Activated T-cell treated with anti-CD3 and anti-CD28 coated beads, Interleukin-2, amount 50 U/mL, for 4 hours (primary cell): ENCODE data around the gene CMC4. TPM values are rescaled to one million over a fixed set of nuclear protein-coding genes. Genes with fewer than 3 reads are reported as not detected.
A peak's percentile ranks its signal among the peaks of the same experiment; 100 is the strongest.

Source experiments
- ATAC-seq, 2 donors: fragments of 200-7000 bp; cut with Tn5 transposase; one replicate each; pipeline ENCODE4 v1.10.0; 2021
- DNase-seq: peaks from one replicate; pipeline ENCODE4 v3.0.0-alpha.2; 2020
- H3K27me3 Mint-ChIP-seq: one replicate; pipeline ENCODE4 v1.8.0; 2021; ENCODE audit warnings: low read depth, mixed read lengths
- H3K36me3 Mint-ChIP-seq: one replicate; pipeline ENCODE4 v1.8.0; 2022; ENCODE audit warnings: mixed read lengths; ENCODE audit not compliant: insufficient read depth
- H3K4me1 Mint-ChIP-seq: one replicate; pipeline ENCODE4 v1.8.0; 2021; ENCODE audit warnings: low read depth, mixed read lengths
- H3K4me3 Mint-ChIP-seq: one replicate; pipeline ENCODE4 v1.8.0; 2021; ENCODE audit warnings: mild to moderate bottlenecking, moderate library complexity, mixed read lengths
- H3K9me3 Mint-ChIP-seq: one replicate; pipeline ENCODE4 v1.8.0; 2021; ENCODE audit warnings: mixed read lengths
- total RNA-seq, 3 donors: library from RNA; stranded (reverse); gene quantifications; one replicate each; pipeline ENCODE4 v1.2.1, GENCODE V29; 2021

CMC4 gene, protein sequence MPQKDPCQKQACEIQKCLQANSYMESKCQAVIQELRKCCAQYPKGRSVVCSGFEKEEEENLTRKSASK
- 1 to 10 TPM; 1.1 to 2.7 (median 1.6) TPM for total RNA-seq

DNA sequence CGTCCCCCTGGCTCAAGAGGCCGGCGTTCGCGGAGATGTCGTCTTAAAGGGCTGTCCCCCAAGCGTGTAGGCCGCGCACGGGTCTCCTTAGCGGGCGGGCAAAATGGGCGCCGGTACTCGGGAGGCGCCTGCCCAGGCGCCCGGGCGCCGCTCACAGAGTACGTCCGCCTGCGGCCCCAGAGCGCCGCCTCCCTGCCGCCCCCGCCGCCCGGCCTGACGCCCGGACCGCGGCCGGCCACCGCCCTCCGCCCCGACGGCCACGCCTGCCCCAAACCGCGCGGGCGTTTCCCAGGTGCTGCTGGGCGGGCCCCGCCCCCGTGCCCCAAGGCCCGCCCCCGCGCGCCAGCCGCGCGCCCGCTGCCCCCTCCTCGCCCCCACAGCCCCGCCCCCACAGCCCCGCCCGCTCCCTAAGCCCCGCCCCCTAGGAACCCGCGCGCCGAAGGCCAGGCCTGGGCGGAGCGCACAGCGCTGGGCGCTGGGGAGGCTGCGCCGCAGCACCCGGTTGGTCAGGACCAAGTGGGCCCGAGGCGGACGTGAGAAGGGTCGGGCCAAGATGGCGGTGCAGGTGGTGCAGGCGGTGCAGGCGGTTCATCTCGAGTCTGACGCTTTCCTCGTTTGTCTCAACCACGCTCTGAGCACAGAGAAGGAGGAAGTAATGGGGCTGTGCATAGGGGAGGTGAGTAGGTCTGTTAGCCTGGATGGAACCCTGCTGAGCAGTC is at the start of gene CMC4, which contains the start of the genes BRCC3 and MTCP1:
CMC4 (minus strand) TSS at position 162 of the 719 bp plus-strand sequence. CDS start 7,113 bp downstream, outside the sequence.
BRCC3 (plus strand) TSS at position 534 of the 719 bp plus-strand sequence; CDS start at position 554, 20 bp downstream.
MTCP1 (minus strand) TSS at position 162 of the 719 bp plus-strand sequence. CDS start 5,126 bp downstream, outside the sequence.
- Mint-ChIP-seq H3K27me3 (no peaks in the 10 kb centered on the region), H3K4me3 (peak within 1 kb of the TSS; percentile 92), H3K36me3 (peaks cover 20% of the 10 kb centered on the region), H3K4me1 (peaks cover 50% of the 10 kb centered on the region), H3K9me3 (no peaks in the 10 kb centered on the region)
- peak; percentile 63 for DNase-seq
- peak; percentile 95 to 97 for ATAC-seq

DNA sequence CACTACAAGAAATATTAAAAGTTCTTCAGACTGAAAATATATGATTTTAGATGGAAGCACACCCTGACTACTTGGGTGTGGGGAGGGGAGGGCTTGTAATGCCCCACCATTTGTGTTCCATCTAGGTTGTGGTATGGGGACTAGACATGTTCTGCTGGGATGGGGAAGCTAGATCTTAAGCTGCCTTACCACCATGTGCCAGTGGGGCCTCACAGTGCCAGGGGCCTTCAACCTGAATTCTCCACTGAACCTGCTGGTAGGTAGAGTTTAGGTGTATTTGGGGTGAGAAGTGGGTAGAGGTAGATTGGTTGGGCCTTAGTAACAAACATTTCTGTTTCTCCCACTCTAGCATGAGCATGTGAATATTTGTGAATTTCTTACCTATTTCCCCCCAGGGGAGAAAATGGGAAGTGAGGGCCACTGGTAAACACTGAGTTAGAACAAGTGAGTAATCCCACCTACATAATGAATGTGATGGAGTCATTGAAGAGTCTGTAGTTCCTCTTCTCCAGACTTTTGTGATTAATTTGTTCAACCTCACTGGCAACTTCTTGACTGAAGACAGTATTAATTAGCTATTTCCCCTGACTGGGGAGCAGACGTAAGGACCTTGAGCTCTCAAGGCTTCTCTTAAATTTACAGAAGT is 44.4 kb upstream of the CMC4 start:
- no peaks in the 10 kb centered on the region for H3K27me3 Mint-ChIP-seq
- no peak overlapping the region for H3K4me3 Mint-ChIP-seq
- H3K9me3 Mint-ChIP-seq, result no peaks in the 10 kb centered on the region
- DNase-seq, result no peak
- H3K36me3 Mint-ChIP-seq, result peaks cover 32% of the 10 kb centered on the region
- no peak for ATAC-seq
- H3K4me1 Mint-ChIP-seq, result no peaks in the 10 kb centered on the region

DNA sequence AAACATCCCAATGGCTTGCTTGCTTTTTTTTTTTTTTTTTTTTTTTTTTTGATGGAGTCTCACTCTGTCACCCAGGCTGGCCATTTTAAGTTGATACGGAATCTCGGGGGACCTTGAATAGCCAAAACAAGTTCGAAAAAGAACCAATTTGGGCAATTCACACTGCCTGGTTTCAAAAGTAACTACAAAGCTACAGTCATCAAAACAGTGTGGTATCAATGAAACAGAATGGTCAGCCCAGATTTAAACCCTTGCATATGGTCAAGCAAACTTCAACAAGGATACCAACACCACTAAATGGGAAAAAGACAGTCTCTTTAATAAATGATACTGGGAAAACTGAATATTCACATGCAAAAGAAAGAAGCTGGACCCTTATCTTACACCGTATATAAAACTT is 42.2 kb upstream of the CMC4 start:
- H3K4me3 Mint-ChIP-seq, result no peak overlapping the region
- H3K9me3 Mint-ChIP-seq, result no peaks in the 10 kb centered on the region
- H3K27me3 Mint-ChIP-seq, result no peaks in the 10 kb centered on the region
- H3K36me3 Mint-ChIP-seq, result peaks cover 28% of the 10 kb centered on the region
- no peak for DNase-seq
- H3K4me1 Mint-ChIP-seq, result peaks cover 5% of the 10 kb centered on the region
- no peak for ATAC-seq

DNA sequence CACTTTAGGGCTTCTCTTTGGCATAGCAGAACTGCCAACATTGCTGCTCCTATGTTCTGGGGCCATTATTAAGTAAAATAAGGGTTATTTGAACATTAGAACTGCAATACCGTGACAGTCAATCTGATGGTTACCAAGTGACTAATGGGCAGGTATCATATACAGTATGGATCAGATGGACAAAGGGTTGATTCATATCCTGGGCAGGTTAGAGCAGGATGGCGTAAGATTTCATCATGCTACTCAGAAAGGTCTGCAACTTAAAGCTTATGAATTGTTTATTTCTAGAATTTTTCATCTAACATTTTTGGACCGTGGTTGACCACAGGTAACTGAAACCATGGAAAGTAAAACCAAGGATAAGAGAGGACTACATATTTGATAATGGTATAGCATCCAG is 41.2 kb upstream of the CMC4 start:
- no peak for DNase-seq
- no peaks in the 10 kb centered on the region for H3K27me3 Mint-ChIP-seq
- H3K4me1 Mint-ChIP-seq, result peaks cover 7% of the 10 kb centered on the region
- peaks cover 34% of the 10 kb centered on the region for H3K36me3 Mint-ChIP-seq
- ATAC-seq, result no peak
- no peaks in the 10 kb centered on the region for H3K9me3 Mint-ChIP-seq
- H3K4me3 Mint-ChIP-seq, result no peak overlapping the region

DNA sequence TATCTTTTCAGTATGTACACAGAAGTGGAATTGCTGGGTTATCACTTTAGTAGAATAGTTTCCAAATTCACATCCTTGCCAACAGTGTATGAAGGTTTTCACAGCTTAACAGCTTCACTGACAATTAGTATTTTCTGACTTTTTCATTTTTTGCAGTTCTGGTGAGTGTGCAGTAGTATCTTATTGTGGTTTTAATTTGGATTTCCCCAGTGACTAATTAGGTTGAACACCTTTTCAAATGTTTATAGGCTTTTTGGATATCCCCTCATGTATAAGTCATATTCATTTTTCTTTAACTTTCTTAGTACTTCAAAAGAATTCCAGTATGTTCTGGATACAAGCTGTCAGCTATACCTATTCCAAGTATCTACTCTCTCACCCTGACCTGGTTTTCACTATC is 37.5 kb upstream of the CMC4 start:
- Mint-ChIP-seq H3K9me3 (no peaks in the 10 kb centered on the region), H3K27me3 (no peaks in the 10 kb centered on the region), H3K4me3 (no peak overlapping the region), H3K4me1 (peaks cover 7% of the 10 kb centered on the region), H3K36me3 (peaks cover 26% of the 10 kb centered on the region)
- DNase-seq, result no peak
- peak; percentile 80 to 96 for ATAC-seq

DNA sequence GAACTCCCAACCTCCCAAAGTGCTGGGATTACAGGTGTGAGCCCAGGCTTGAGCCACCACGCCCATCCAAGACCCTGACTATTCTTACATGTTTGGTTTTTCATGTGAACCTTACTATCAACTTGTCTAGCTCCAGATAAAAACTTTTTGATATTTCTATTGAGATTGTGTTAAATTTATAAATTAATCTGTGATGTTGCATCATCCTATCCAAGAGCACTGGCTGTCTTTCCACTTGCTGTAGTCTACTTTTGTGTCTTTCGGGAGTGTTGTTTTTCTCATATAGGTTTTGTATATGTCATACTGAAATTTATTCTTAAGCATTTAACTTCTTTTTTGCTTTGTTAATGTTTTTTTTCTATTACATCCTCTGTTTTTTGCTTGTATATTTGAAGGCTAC is 35.0 kb upstream of the CMC4 start:
- no peaks in the 10 kb centered on the region for H3K27me3 Mint-ChIP-seq
- DNase-seq (no peak), ATAC-seq (no peak)
- no peaks in the 10 kb centered on the region for H3K9me3 Mint-ChIP-seq
- H3K36me3 Mint-ChIP-seq, result peaks cover 21% of the 10 kb centered on the region
- H3K4me1 Mint-ChIP-seq, result peaks cover 7% of the 10 kb centered on the region
- H3K4me3 Mint-ChIP-seq, result no peak overlapping the region

DNA sequence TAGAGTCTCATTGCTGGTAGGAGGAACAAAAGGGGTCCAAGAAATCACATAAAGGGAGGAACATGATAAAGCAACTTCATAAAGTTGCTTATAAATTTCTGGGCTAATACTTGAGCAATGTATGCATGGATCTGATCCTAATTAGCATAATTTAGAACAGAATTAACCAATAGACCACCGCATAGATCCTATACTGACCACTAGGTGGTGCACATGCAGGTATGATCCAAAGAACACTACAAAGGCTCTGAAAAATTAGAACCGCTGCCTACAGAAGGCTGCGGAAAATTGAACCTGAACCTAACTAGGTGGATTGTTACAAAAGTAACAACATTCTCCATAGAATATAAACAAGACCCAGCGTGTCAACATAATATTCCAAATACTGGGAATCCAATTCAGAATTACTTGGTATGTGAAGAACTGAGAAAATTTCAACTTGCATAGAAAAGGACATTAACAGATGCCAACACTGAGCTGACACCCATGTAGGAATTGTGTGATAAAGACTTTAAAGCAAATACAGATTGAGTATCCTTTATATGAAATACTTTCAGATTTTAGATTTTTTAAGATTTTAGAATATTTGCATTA is 23.6 kb upstream of the CMC4 start:
- Mint-ChIP-seq H3K36me3 (peaks cover 8% of the 10 kb centered on the region), H3K4me3 (no peak overlapping the region)
- peak; percentile 56 to 66 for ATAC-seq

DNA sequence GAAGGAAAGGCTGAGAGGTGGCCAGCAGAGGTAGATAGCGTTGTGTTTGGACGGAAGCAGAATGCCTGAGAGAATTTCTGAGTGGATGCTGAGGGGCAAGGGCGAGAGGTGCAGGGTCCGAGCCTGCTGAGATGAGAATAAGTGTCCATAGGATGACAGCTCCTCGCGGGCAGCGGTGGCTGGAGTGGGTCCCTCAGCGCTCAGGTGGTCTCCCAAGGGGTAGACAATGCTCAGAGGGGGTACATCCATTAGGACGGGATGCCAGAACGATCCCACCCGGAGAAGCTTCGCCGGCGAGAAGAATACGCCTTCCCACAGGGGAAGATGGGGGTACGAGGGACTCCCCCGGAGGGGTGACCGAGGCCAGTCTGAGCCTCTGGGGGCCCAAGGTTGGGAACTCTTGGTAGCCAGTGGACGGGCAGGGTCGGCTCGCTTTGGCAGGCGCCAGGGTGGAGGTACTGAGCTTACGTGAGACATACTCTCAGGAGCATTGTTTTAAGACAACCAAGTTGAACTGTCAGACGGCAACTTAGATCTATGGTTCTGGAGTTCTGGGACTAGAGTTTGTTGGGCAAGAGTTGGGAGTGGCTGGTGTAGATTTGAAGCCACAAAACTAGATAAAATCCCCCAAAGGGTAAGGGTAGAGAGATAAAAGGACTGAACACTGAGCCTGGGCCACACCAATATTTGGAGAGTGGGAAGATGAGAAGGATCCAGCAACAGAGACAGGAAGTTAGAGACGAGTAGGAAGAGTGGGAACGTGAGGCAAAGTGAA is 16.2 kb upstream of the CMC4 start:
- Mint-ChIP-seq H3K9me3 (no peaks in the 10 kb centered on the region), H3K4me1 (peaks cover 2% of the 10 kb centered on the region), H3K4me3 (no peak overlapping the region), H3K36me3 (peaks cover 9% of the 10 kb centered on the region), H3K27me3 (no peaks in the 10 kb centered on the region)
- no peak for ATAC-seq
- no peak for DNase-seq

More for the DNA sequence above, 23.6 kb upstream of the CMC4 start:
- no peaks in the 10 kb centered on the region for H3K9me3 Mint-ChIP-seq
- no peaks in the 10 kb centered on the region for H3K27me3 Mint-ChIP-seq
- no peak for DNase-seq
- H3K4me1 Mint-ChIP-seq, result no peaks in the 10 kb centered on the region

DNA sequence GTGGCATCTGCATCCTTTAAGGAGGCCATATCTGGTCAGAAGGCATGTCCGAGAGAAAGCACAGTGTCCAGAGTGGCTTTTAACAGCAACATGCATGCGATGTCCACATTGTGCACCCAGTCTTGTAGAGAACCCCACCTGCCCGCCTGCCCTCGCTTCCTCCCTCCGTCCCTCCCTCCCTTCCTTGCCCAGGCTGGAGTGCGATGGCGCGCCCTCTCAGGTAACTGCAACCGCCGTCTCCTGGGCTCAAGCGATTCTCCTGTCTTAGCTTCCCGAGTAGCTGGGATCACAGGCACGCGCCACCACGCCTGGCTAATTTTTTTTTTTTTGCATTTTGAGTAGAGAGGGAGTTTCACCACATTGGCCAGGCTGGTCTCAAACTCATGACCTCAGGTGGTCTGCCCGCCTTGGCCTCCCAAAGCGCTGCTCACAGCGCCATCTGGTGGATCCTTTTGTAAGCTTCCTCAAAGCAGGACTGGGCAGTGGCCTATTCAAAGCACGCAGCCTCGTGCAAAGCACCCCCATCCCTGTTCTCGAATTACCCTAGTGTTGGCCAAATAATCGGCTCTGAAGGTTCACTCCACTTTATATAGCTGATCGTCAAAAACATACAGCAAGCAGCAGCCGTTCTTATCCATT is 15.4 kb upstream of the CMC4 start:
- H3K4me1 Mint-ChIP-seq, result peaks cover 2% of the 10 kb centered on the region

DNA sequence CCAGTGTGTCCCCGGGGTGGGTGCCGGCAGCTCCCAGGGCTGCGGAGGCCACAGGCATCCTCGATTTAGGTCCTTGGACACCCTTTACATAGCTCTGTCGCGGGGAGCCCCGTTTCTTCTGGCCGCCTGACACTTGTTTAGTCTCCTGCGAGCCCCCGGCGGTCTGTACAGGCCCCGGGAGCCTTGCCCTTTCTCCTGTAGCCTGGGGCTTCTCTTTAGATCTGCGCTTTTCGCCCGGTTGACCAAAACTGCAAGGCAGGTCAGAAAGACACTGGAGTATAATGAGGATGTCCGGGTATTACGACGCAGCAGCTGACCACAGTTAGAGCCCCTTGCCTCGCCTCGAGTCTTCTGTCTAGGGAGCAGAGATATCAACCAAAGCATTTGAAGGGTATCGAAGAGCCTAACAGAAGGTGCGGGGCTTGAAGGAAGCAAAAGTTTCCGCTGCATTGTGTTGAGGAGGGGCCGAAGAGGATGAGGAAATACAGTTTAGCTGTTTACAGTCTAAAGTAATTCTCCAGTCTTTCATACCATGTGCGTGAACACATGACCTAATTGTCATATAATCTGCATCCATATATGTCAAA is 851 bp upstream of the CMC4 start:
- peaks cover 20% of the 10 kb centered on the region for H3K36me3 Mint-ChIP-seq
- H3K4me3 Mint-ChIP-seq, result peak overlapping the region; percentile 92
- H3K4me1 Mint-ChIP-seq, result peaks cover 50% of the 10 kb centered on the region
- no peak for DNase-seq
- no peaks in the 10 kb centered on the region for H3K9me3 Mint-ChIP-seq
- no peak for ATAC-seq
- no peaks in the 10 kb centered on the region for H3K27me3 Mint-ChIP-seq

More for the DNA sequence above, 15.4 kb upstream of the CMC4 start:
- no peaks in the 10 kb centered on the region for H3K27me3 Mint-ChIP-seq
- peak; percentile 40 for DNase-seq
- no peaks in the 10 kb centered on the region for H3K9me3 Mint-ChIP-seq
- ATAC-seq, result peak in 1 of 2 donors; percentile 52
- H3K36me3 Mint-ChIP-seq, result peaks cover 12% of the 10 kb centered on the region
- no peak overlapping the region for H3K4me3 Mint-ChIP-seq

DNA sequence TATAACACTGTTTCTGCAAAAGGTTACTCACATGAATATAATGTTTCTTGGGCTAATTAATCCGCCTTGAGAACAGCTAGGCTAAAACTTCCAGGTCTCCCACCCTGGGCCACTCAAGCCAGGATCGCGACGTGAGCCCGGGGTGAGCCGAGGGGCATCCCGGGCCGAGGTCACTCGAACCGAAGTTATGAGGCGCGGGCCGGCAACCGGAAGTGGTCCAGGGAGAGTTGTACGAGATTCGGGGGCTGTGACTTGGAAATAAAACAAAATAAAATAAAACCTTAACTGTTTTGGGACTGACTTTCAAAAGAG is 317 bp downstream of the CMC4 start:
- peaks cover 19% of the 10 kb centered on the region for H3K36me3 Mint-ChIP-seq
- H3K4me1 Mint-ChIP-seq, result peaks cover 49% of the 10 kb centered on the region

DNA sequence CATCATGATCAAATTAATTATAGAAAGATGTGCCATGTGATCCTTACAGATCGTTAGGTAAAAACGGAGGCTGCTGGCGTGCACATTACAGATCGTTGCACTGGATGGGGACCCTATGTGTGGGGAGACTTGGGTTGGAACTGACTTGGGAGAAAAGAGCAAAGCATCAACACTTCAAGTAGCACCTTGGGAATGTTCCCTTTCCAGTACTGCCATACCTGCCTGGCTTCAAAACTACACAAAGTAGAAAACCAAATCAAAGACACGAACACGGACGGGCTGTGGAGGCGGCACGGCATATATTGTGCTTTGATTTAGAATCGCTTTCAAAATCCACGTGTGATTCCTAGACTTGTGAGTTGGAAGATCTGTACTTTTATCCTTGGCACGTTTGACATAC is 898 bp downstream of the CMC4 start:
- H3K4me1 Mint-ChIP-seq, result peaks cover 43% of the 10 kb centered on the region
- ATAC-seq (no peak), DNase-seq (no peak)
- H3K27me3 Mint-ChIP-seq, result no peaks in the 10 kb centered on the region
- H3K4me3 Mint-ChIP-seq, result peak overlapping the region; percentile 83
- H3K9me3 Mint-ChIP-seq, result no peaks in the 10 kb centered on the region
- peaks cover 13% of the 10 kb centered on the region for H3K36me3 Mint-ChIP-seq

More for the DNA sequence above, 317 bp downstream of the CMC4 start:
- Mint-ChIP-seq H3K4me3 (peak overlapping the region; percentile 83), H3K27me3 (no peaks in the 10 kb centered on the region), H3K9me3 (no peaks in the 10 kb centered on the region)
- ATAC-seq, result no peak
- no peak for DNase-seq

DNA sequence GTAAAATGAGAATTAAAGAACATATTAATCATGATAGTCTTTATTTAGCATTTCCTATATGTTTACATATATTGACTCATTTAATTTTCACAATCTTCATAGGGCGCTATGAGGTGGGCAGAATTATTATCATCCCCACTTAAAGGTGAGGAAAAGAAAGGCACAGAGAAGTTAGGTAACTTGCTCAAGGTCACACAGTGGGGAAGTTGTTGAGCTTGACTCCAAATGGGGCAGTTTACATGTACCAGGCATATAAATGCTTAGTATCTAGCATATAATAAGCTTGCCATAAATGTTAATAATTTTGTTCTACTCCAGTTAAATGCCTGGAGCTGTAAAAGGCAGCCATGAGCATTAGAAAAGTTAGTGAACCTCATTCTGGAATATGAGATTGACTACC is 1.5 kb downstream of the CMC4 start:
- H3K4me1 Mint-ChIP-seq, result peaks cover 42% of the 10 kb centered on the region
- no peak for ATAC-seq

More for the DNA sequence above, 1.5 kb downstream of the CMC4 start:
- peak overlapping the region; percentile 83 for H3K4me3 Mint-ChIP-seq
- H3K27me3 Mint-ChIP-seq, result no peaks in the 10 kb centered on the region
- H3K9me3 Mint-ChIP-seq, result no peaks in the 10 kb centered on the region
- DNase-seq, result no peak
- peaks cover 12% of the 10 kb centered on the region for H3K36me3 Mint-ChIP-seq
